ENCODE data around the gene RBM47. TPM values are rescaled to one million over a fixed set of nuclear protein-coding genes. Genes with fewer than 3 reads are reported as not detected.

The RBM47 gene
- total and polyA plus RNA-seq, 10 of the 15 experiments (the other 5 are each of a cell fraction or from before 2014, with no cell fraction given): 7.9 to 45.0 (median 28.7) TPM

- no peaks in the 10 kb centered on the region for H4K20me1 ChIP-seq (ENCODE audit: control insufficient read depth, insufficient read depth)
- no peaks in the 10 kb centered on the region for H3K79me2 ChIP-seq (ENCODE audit: control insufficient read depth, insufficient read depth, low read length)
- no peak for FAIRE-seq
- H3K9me3 ChIP-seq (replicated peaks; ENCODE audit: control insufficient read depth, insufficient read depth, low read length): no peaks in the 10 kb centered on the region; the same call in 2 of the 3 replicates
- H3K9ac ChIP-seq (ENCODE audit: control insufficient read depth, insufficient read depth, low read length): peak overlapping the region; percentile 7; the same call in 1 of the 2 replicates
- no peaks in the 10 kb centered on the region for H3K27me3 ChIP-seq (replicated peaks in 1 of 2; ENCODE audit: control insufficient read depth in 2 of 2, insufficient read depth in 2 of 2, low read length in 1 of 2)
- intact Hi-C loops (cut with micrococcal nuclease; ENCODE audit: unreplicated experiment): no loop called here
- POLR2A ChIA-PET: interaction anchor here (1.0 to 6.9 kb wide), 5 partner anchors 14 to 474 kb away, joined by 3 to 80 read pairs (median 4); partner anchors contain the start of gene RBM47
- CTCF ChIA-PET: interaction anchor here (0.6 to 1.8 kb wide), 7 partner anchors 13 to 210 kb away, joined by 3 to 5 read pairs (median 4); no protein-coding TSS in a partner anchor
- peak overlapping the region; percentile 51 for H3K27ac ChIP-seq (ENCODE audit: control insufficient read depth, insufficient read depth)
- RAD21 ChIA-PET (ENCODE audit: unreplicated experiment): interaction anchor here (0.6 to 3.2 kb wide), 17 partner anchors 12 to 363 kb away, joined by 3 to 33 read pairs (median 4); partner anchors contain the start of gene RBM47
- H2AFZ ChIP-seq (ENCODE audit: control insufficient read depth, low read depth, low read length): peak overlapping the region; percentile 38
- peak; percentile 63 for ATAC-seq
- DNase-seq (ENCODE audit: low read depth, low spot score): peak; percentile 62
- 4% methylated on average over 8 of the region's 8 CpGs for WGBS (ENCODE audit: insufficient coverage, insufficient replicate concordance, low lambda C conversion rate, missing lambda C conversion rate)
- no peaks in the 10 kb centered on the region for H3K36me3 ChIP-seq (ENCODE audit: control insufficient read depth in 2 of 2, insufficient read depth in 2 of 2, low read length in 1 of 2)
- BruUV-seq (replicated peaks): no TSS peak
- H3K4me1 ChIP-seq (ENCODE audit: control insufficient read depth, insufficient read depth, low read length): peaks cover 47% of the 10 kb centered on the region
- SMC1A ChIA-PET (ENCODE audit: uncharacterized antibody, unreplicated experiment): interaction anchor here (0.6 to 12.1 kb wide), 11 partner anchors 9 to 197 kb away, joined by 3 to 215 read pairs (median 4); partner anchors contain the start of gene RBM47
- in situ Hi-C loops (cut with MboI): loop anchor here (25.0 kb wide), 1 partner anchor 1968 kb away; no protein-coding TSS in a partner anchor
- H3K4me3 ChIP-seq: no peak overlapping the region
- H3K4me2 ChIP-seq (ENCODE audit: control insufficient read depth, insufficient read depth): peak overlapping the region; percentile 26; the same call in 1 of the 2 replicates
- TF ChIP-seq ATF7 (IDR thresholded peaks at IDR 0.05; ENCODE audit: low read depth) (no peak), GATAD2B (conservative IDR thresholded peaks at IDR 0.05; ENCODE audit: low read depth) (peak; percentile 73), JUNB (IDR thresholded peaks at IDR 0.05) (peak; percentile 3; the same call in 1 of the 2 replicates), CBX3 (IDR thresholded peaks at IDR 0.05; ENCODE audit: borderline replicate concordance, low read depth) (no peak), BCL11A (IDR thresholded peaks at IDR 0.05; ENCODE audit: low read depth, low read length) (peak; percentile 55; the same call in 1 of the 2 replicates), EP300 (IDR thresholded peaks at IDR 0.05; ENCODE audit: borderline replicate concordance in 1 of 2, control insufficient read depth in 1 of 2, low read depth in 2 of 2, low read length in 2 of 2) (peak; percentile 18 to 36; a peak in 1 of 4 replicates), CEBPB (IDR thresholded peaks at IDR 0.05; ENCODE audit: borderline replicate concordance in 1 of 2, low read depth in 2 of 2, low read length in 2 of 2) (no peak), ZNF274 (IDR thresholded peaks at IDR 0.05; ENCODE audit: insufficient read depth, insufficient read length) (no peak), PBX3 (IDR thresholded peaks at IDR 0.05; ENCODE audit: insufficient replicate concordance, low read depth, low read length) (no peak), CREM (IDR thresholded peaks at IDR 0.05; ENCODE audit: low read depth) (peak; percentile 49; the same call in 1 of the 2 replicates), PKNOX1 (IDR thresholded peaks at IDR 0.05) (peak; percentile 74; the same call in 1 of the 2 replicates), RUNX3 (IDR thresholded peaks at IDR 0.05; ENCODE audit: low read length) (peak; percentile 27; the same call in 1 of the 2 replicates), IKZF1 (conservative IDR thresholded peaks at IDR 0.05) (peak; percentile 50), MYC (IDR thresholded peaks at IDR 0.05; ENCODE audit: insufficient read depth, insufficient read length, insufficient replicate concordance, low read length, severe bottlenecking) (no peak), IKZF2 (IDR thresholded peaks at IDR 0.05) (peak; percentile 31 to 37; a peak in 2 of 4 replicates), TCF12 (IDR thresholded peaks at IDR 0.05; ENCODE audit: low read depth, low read length) (0 out of 2 replicates have a peak, but pooled peaks have one; percentile 30), MEF2B (IDR thresholded peaks at IDR 0.05; ENCODE audit: partially characterized antibody, poor library complexity, severe bottlenecking) (peak; percentile 57)
- TF ChIP-seq, protein P1, sequence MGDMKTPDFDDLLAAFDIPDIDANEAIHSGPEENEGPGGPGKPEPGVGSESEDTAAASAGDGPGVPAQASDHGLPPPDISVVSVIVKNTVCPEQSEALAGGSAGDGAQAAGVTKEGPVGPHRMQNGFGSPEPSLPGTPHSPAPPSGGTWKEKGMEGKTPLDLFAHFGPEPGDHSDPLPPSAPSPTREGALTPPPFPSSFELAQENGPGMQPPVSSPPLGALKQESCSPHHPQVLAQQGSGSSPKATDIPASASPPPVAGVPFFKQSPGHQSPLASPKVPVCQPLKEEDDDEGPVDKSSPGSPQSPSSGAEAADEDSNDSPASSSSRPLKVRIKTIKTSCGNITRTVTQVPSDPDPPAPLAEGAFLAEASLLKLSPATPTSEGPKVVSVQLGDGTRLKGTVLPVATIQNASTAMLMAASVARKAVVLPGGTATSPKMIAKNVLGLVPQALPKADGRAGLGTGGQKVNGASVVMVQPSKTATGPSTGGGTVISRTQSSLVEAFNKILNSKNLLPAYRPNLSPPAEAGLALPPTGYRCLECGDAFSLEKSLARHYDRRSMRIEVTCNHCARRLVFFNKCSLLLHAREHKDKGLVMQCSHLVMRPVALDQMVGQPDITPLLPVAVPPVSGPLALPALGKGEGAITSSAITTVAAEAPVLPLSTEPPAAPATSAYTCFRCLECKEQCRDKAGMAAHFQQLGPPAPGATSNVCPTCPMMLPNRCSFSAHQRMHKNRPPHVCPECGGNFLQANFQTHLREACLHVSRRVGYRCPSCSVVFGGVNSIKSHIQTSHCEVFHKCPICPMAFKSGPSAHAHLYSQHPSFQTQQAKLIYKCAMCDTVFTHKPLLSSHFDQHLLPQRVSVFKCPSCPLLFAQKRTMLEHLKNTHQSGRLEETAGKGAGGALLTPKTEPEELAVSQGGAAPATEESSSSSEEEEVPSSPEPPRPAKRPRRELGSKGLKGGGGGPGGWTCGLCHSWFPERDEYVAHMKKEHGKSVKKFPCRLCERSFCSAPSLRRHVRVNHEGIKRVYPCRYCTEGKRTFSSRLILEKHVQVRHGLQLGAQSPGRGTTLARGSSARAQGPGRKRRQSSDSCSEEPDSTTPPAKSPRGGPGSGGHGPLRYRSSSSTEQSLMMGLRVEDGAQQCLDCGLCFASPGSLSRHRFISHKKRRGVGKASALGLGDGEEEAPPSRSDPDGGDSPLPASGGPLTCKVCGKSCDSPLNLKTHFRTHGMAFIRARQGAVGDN (IDR thresholded peaks at IDR 0.05): peak; percentile 85
These were observed 39.8 kb upstream of the RBM47 start for GRCh38 chr4:40669504-40669903.

All from GM12878 (cell line).